Medulla oblongata (tissue), 1 donor: ENCODE results near the gene SLC8A3.
"Not testable (repeated sequence)": the region's sequence is repeated elsewhere in the genome, so short reads cannot be mapped to it uniquely, and the experiment has no call there.

Source experiments
- DNase-seq: peaks from one replicate; pipeline ENCODE4 v3.0.0-alpha.2; 2015; ENCODE audit errors: extremely low spot score

The SLC8A3 gene

GRCh38 chr14:70188659-70189455 lies at the start of gene SLC8A3:
TSS of gene SLC8A3 (minus strand) at chr14:70188951. CDS start at chr14:70168422, 20,529 bp downstream.
- DNase-seq = peak; percentile 57

GRCh38 chr14:70237710-70238109 lies 49.0 kb upstream of the SLC8A3 start:
- no peak for DNase-seq

- DNase-seq = no peak
These were observed 45.6 kb upstream of the SLC8A3 start for GRCh38 chr14:70234066-70234950.

GRCh38 chr14:70231756-70232544 lies 43.2 kb upstream of the SLC8A3 start:
- DNase-seq = not testable (repeated sequence)

GRCh38 chr14:70229877-70230640 lies 41.3 kb upstream of the SLC8A3 start:
- not testable (repeated sequence) for DNase-seq

GRCh38 chr14:70213721-70214282 lies 25.1 kb upstream of the SLC8A3 start:
- DNase-seq = no peak

- no peak for DNase-seq
These were observed 24.0 kb upstream of the SLC8A3 start for GRCh38 chr14:70212752-70213151.

GRCh38 chr14:70208380-70208779 lies 19.6 kb upstream of the SLC8A3 start:
- no peak for DNase-seq

- no peak for DNase-seq
These were observed 14.9 kb upstream of the SLC8A3 start for GRCh38 chr14:70203686-70204085.

GRCh38 chr14:70201994-70202393 lies 13.2 kb upstream of the SLC8A3 start:
- no peak for DNase-seq

- DNase-seq = no peak
These were observed 4.6 kb upstream of the SLC8A3 start for GRCh38 chr14:70193396-70193795.

GRCh38 chr14:70192915-70193314 lies 4.2 kb upstream of the SLC8A3 start:
- DNase-seq = no peak

GRCh38 chr14:70190156-70190555 lies 1.4 kb upstream of the SLC8A3 start:
- no peak for DNase-seq

- no peak for DNase-seq
These were observed 816 bp upstream of the SLC8A3 start for GRCh38 chr14:70189456-70190077.

- no peak for DNase-seq
These were observed 461 bp downstream of the SLC8A3 start for GRCh38 chr14:70188322-70188658.

GRCh38 chr14:70186900-70187451 lies 1.8 kb downstream of the SLC8A3 start:
- no peak for DNase-seq

- no peak for DNase-seq
These were observed 4.8 kb downstream of the SLC8A3 start for GRCh38 chr14:70183991-70184390.

- no peak for DNase-seq
These were observed 7.5 kb downstream of the SLC8A3 start for GRCh38 chr14:70181276-70181675.

GRCh38 chr14:70180718-70181117 lies 8.0 kb downstream of the SLC8A3 start:
- no peak for DNase-seq
